GM12873 (cell line): Measurements from ENCODE around the gene BHMT2.

Experiments used
- CTCF ChIP-seq: IDR thresholded peaks from 2 replicates; pipeline ENCODE4 v1.5.1; 2012; ENCODE audit warnings: low read depth, mild to moderate bottlenecking, moderate library complexity, low read length, control low read depth; ENCODE audit not compliant: insufficient read depth; ENCODE audit errors: missing control alignments

The BHMT2 gene

GRCh38 chr5:79042188-79042587 lies 27.4 kb upstream of the BHMT2 start:
- TF ChIP-seq CTCF, result no peak

- TF ChIP-seq CTCF, result no peak
These were observed 22.4 kb upstream of the BHMT2 start for GRCh38 chr5:79047199-79047598.

GRCh38 chr5:79048437-79048836 lies 21.1 kb upstream of the BHMT2 start:
- TF ChIP-seq CTCF, result no peak

GRCh38 chr5:79050498-79050897 lies 19.1 kb upstream of the BHMT2 start:
- no peak for TF ChIP-seq CTCF

- TF ChIP-seq CTCF, result no peak
These were observed 16.2 kb upstream of the BHMT2 start for GRCh38 chr5:79053321-79053720.

GRCh38 chr5:79055017-79055416 lies 14.6 kb upstream of the BHMT2 start:
- TF ChIP-seq CTCF, result no peak

GRCh38 chr5:79056847-79057246 lies 12.7 kb upstream of the BHMT2 start:
- TF ChIP-seq CTCF, result no peak
